ENCODE measurements around the gene ZNF182. TPM values are rescaled to one million over a fixed set of nuclear protein-coding genes. Genes with fewer than 3 reads are reported as not detected.

ZNF182 gene
- total and polyA plus RNA-seq, 2 experiments from 2014 or later: 6.2 to 7.1 TPM

DNA sequence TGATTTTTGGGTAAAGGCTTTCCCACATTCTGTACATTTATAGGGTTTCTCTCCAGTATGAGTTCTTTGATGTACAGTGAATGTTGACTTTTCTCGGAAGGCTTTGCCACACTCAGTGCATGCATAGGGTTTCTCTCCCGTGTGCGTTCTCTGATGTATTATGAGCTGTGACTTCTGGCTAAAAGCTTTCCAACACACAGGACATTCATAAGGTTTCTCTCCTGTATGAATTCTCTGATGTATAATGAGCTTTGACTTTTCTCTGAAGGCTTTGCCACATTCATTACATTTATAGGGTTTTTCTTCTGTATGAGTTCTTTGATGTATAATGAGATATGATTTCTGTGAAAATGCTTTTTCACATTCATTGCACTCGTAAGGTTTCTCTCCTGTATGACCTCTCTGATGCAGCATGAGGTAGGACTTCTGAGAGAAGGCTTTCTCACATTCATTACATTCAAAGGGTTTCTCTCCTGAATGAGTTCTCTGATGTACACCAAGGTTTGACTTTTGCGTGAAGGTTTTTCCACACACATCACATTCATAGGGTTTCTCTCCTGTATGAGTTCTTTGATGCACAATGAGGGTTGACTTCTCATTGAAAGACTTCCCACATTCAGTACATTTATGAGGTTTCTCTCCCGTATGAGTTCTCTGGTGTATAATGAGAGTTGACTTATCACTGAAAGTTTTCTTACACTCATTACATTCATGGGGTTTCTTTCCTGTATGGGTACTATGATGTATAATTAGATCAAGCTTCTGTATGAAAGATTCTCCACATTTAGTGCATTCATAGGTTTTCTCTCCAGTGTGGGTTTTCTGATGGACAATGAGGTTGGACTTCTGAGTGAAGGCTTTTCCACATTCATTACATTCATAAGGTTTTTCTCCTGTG lies 27.3 kb downstream of the ZNF182 start:
- no peaks in the 10 kb centered on the region for H3K79me2 ChIP-seq (replicated peaks; ENCODE audit: insufficient read depth)
- H3K27me3 ChIP-seq (ENCODE audit: insufficient read depth): no peaks in the 10 kb centered on the region
- Mint-ChIP-seq H3K9me3 (peaks cover 79% of the 10 kb centered on the region), H3K36me3 (ENCODE audit: low read depth) (peaks cover 96% of the 10 kb centered on the region), H3K4me3 (no peak overlapping the region), H3K4me1 (no peaks in the 10 kb centered on the region), H3K27ac (no peak overlapping the region), H3K27me3 (ENCODE audit: insufficient read depth, low read depth, poor library complexity) (peaks cover 4% of the 10 kb centered on the region)
- H2AFZ ChIP-seq: no peak overlapping the region
- H3F3A ChIP-seq (replicated peaks; ENCODE audit: low read depth): no peaks in the 10 kb centered on the region
- no peak overlapping the region for H3K4me2 ChIP-seq
- no peaks in the 10 kb centered on the region for H4K20me1 ChIP-seq (replicated peaks; ENCODE audit: insufficient read depth)
- ATAC-seq (no peak), DNase-seq (ENCODE audit: low spot score) (no peak)
- no peak overlapping the region for H3K4me3 ChIP-seq
- no peaks in the 10 kb centered on the region for H3K9me2 ChIP-seq (ENCODE audit: insufficient read depth)
- no peak overlapping the region for H3K27ac ChIP-seq (ENCODE audit: low read depth)
- no peaks in the 10 kb centered on the region for H3K4me1 ChIP-seq (ENCODE audit: insufficient read depth)
- no peak for TF ChIP-seq ZNF462 (CRISPR knock-in tag; IDR thresholded peaks at IDR 0.05)
- no peak for TF ChIP-seq ZNF331 (CRISPR knock-in tag; IDR thresholded peaks at IDR 0.05; ENCODE audit: low read depth)
- no peak for TF ChIP-seq POLR2AphosphoS5 (IDR thresholded peaks at IDR 0.05; ENCODE audit: low read depth)
- no peak for TF ChIP-seq ZNF114 (CRISPR knock-in tag; IDR thresholded peaks at IDR 0.05)
- TF ChIP-seq REST (IDR thresholded peaks at IDR 0.05; ENCODE audit: unreplicated experiment): no peak
- TF ChIP-seq CTCF (conservative IDR thresholded peaks at IDR 0.05; ENCODE audit: low read depth in 2 of 2): no peak
- TF ChIP-seq, protein P1, sequence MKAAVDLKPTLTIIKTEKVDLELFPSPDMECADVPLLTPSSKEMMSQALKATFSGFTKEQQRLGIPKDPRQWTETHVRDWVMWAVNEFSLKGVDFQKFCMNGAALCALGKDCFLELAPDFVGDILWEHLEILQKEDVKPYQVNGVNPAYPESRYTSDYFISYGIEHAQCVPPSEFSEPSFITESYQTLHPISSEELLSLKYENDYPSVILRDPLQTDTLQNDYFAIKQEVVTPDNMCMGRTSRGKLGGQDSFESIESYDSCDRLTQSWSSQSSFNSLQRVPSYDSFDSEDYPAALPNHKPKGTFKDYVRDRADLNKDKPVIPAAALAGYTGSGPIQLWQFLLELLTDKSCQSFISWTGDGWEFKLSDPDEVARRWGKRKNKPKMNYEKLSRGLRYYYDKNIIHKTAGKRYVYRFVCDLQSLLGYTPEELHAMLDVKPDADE (IDR thresholded peaks at IDR 0.05): no peak
- TF ChIP-seq EZH2phosphoT487 (IDR thresholded peaks at IDR 0.05; ENCODE audit: unreplicated experiment): no peak
- no peak for TF ChIP-seq NANOG (IDR thresholded peaks at IDR 0.05; ENCODE audit: borderline replicate concordance)
- TF ChIP-seq EZH2 (IDR thresholded peaks at IDR 0.05; ENCODE audit: low read depth, unreplicated experiment): no peak
- no peak for TF ChIP-seq STAT1 (IDR thresholded peaks at IDR 0.05; ENCODE audit: unreplicated experiment)
- TF ChIP-seq JUNB (IDR thresholded peaks at IDR 0.05; ENCODE audit: unreplicated experiment): no peak
- no peak for TF ChIP-seq CREB1 (CRISPR knock-in tag; IDR thresholded peaks at IDR 0.05; ENCODE audit: low read depth)
- H3K36me3 ChIP-seq (ENCODE audit: insufficient read depth): peaks cover 25% of the 10 kb centered on the region

Measured in GM23338 (cell line).